ENCODE measurements around the gene UBE3B.

- no peak for TF ChIP-seq POLR2A (IDR thresholded peaks at IDR 0.05)
- TF ChIP-seq, protein P1, sequence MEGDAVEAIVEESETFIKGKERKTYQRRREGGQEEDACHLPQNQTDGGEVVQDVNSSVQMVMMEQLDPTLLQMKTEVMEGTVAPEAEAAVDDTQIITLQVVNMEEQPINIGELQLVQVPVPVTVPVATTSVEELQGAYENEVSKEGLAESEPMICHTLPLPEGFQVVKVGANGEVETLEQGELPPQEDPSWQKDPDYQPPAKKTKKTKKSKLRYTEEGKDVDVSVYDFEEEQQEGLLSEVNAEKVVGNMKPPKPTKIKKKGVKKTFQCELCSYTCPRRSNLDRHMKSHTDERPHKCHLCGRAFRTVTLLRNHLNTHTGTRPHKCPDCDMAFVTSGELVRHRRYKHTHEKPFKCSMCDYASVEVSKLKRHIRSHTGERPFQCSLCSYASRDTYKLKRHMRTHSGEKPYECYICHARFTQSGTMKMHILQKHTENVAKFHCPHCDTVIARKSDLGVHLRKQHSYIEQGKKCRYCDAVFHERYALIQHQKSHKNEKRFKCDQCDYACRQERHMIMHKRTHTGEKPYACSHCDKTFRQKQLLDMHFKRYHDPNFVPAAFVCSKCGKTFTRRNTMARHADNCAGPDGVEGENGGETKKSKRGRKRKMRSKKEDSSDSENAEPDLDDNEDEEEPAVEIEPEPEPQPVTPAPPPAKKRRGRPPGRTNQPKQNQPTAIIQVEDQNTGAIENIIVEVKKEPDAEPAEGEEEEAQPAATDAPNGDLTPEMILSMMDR (IDR thresholded peaks at IDR 0.05) = no peak
Observed at GRCh38 chr12:109448707-109449390, 28.6 kb upstream of the UBE3B start.
